ENCODE measurements around the gene RAB11FIP5. TPM values are rescaled to one million over a fixed set of nuclear protein-coding genes. Genes with fewer than 3 reads are reported as not detected.

Gene RAB11FIP5
- total RNA-seq (2012; rRNA removed), result 21.4 and 21.5 TPM in 2 replicates
- polyA plus RNA-seq (2012; rRNA removed), result 34.5 and 36.0 TPM in 2 replicates
- polyA plus RNA-seq (2012; cell fraction: cytosol; rRNA removed), result 28.4 and 35.6 TPM in 2 replicates
- 30.1 and 35.6 TPM in 2 replicates for polyA plus RNA-seq (2012; cell fraction: nucleus; rRNA removed; ENCODE audit: low replicate concordance)
- Bru-seq, nascent RNA, result percentile 79 among the genes with signal in this experiment
- BruChase-seq, experiment 1, labeled RNA remaining after a 6-hour chase, result percentile 73 among the genes with signal in this experiment
- percentile 77 among the genes with signal in this experiment for BruChase-seq, experiment 2, labeled RNA remaining after a 2-hour chase
- long read RNA-seq, full-length matches to known transcripts, result 6 of 23 reads
- long read RNA-seq, partial matches to known transcripts, result 12 of 23 reads
- long read RNA-seq, other reads (novel, unspliced or antisense), result 5 of 23 reads

GRCh38 chr2:73112913-73113854 is at the start of gene RAB11FIP5:
Gene RAB11FIP5, minus strand, starts transcription at chr2:73112948. Its CDS starts 171 bp downstream, at chr2:73112777.
- peak within 1 kb of the TSS; percentile 81 for H2BK5ac ChIP-seq (ENCODE audit: low read depth, low read length, poor library complexity, severe bottlenecking)
- H3K27me3 ChIP-seq (ENCODE audit: control insufficient read depth, insufficient read depth, low read length), result no peaks in the 10 kb centered on the region
- peak within 1 kb of the TSS; percentile 63 for H3K18ac ChIP-seq (ENCODE audit: low read depth, low read length)
- H3K4me1 ChIP-seq (ENCODE audit: control insufficient read depth, insufficient read depth, low read length), result peaks cover 27% of the 10 kb centered on the region
- peak within 1 kb of the TSS; percentile 65 for H4K5ac ChIP-seq (ENCODE audit: low read depth, low read length)
- H4K8ac ChIP-seq (ENCODE audit: low read depth in 2 of 2, low read length in 2 of 2), result peak within 1 kb of the TSS; percentile 62 to 77; a peak in 3 of 4 replicates
- H2BK20ac ChIP-seq (ENCODE audit: low read depth, low read length), result no peak within 1 kb of the TSS
- CTCF ChIA-PET, result interaction anchor here (0.7 to 2.1 kb wide), 3 partner anchors 28 to 50 kb away, joined by 3 to 5 read pairs (median 5); no protein-coding TSS in a partner anchor
- H3K56ac ChIP-seq (ENCODE audit: extremely low read depth, insufficient read depth, low read length), result peak within 1 kb of the TSS; percentile 77
- H2AK9ac ChIP-seq (replicated peaks; ENCODE audit: low read depth, low read length, poor library complexity), result peak within 1 kb of the TSS; percentile 84
- POLR2A ChIA-PET (ENCODE audit: unreplicated experiment), result no interaction called here
- peak within 1 kb of the TSS; percentile 95 for H3K4me3 ChIP-seq (ENCODE audit: insufficient read depth, low read depth, low read length)
- H3K23ac ChIP-seq (ENCODE audit: low read depth, low read length), result peak within 1 kb of the TSS; percentile 84; the same call in 1 of the 2 replicates
- H4K20me1 ChIP-seq (ENCODE audit: insufficient read depth, low read length), result peaks cover 35% of the 10 kb centered on the region
- peak within 1 kb of the TSS; percentile 90 for H3K27ac ChIP-seq (ENCODE audit: insufficient read depth, low read length)
- in situ Hi-C loops (cut with MboI; ENCODE audit: low sequenced_read_pairs) (no loop called here), intact Hi-C loops (cut with micrococcal nuclease) (no loop called here), dilution Hi-C loops (cut with HindIII; ENCODE audit: low sequenced_read_pairs, unreplicated experiment) (no loop called here)
- peak within 1 kb of the TSS; percentile 62 for H4K91ac ChIP-seq (ENCODE audit: insufficient read depth, low read depth, low read length)
- no TSS peak for BruUV-seq (replicated peaks)
- H2BK15ac ChIP-seq (ENCODE audit: low read depth, low read length), result peak within 1 kb of the TSS; percentile 27; the same call in 1 of the 3 replicates
- H2AFZ ChIP-seq (replicated peaks; ENCODE audit: low read length, poor library complexity), result peak within 1 kb of the TSS; percentile 94
- H3K9ac ChIP-seq (ENCODE audit: low read depth, low read length), result peak within 1 kb of the TSS; percentile 95
- peak; percentile 84 for ATAC-seq (ENCODE audit: low read depth)
- WGBS, 2 experiments (ENCODE audit: extremely low coverage in 2 of 2, insufficient read length in 1 of 2), result 0% methylated on average over 31 of the region's 93 CpGs; no CpG with 5 or more reads in 1 of the 2 experiments
- H3K9me1 ChIP-seq (ENCODE audit: insufficient read depth, low read length), result peaks cover 30% of the 10 kb centered on the region
- H2BK120ac ChIP-seq (ENCODE audit: low read depth, low read length), result peak within 1 kb of the TSS; percentile 69
- H3K4me2 ChIP-seq (ENCODE audit: low read depth, low read length), result peak within 1 kb of the TSS; percentile 95
- peak within 1 kb of the TSS; percentile 83 for H3K14ac ChIP-seq (replicated peaks; ENCODE audit: low read depth, low read length)
- H3K4ac ChIP-seq (ENCODE audit: low read depth, low read length), result peak within 1 kb of the TSS; percentile 78
- no peaks in the 10 kb centered on the region for H3K36me3 ChIP-seq (ENCODE audit: control insufficient read depth, insufficient read depth, low read length)
- peak within 1 kb of the TSS; percentile 63 for H2AK5ac ChIP-seq (ENCODE audit: low read depth, low read length)
- DNase-seq, result peak; percentile 88
- H3K79me1 ChIP-seq (ENCODE audit: low read depth in 1 of 2, low read length in 2 of 2), result peaks cover 6 to 35% of the 10 kb centered on the region in 2 experiments; a peak in 2 of 4 replicates
- no peaks in the 10 kb centered on the region for H3K9me3 ChIP-seq (ENCODE audit: control insufficient read depth, insufficient read depth, low read length)
- no peak for TF ChIP-seq ELK1 (IDR thresholded peaks at IDR 0.05; ENCODE audit: borderline replicate concordance, low read depth, low read length)
- no peak for TF ChIP-seq RCOR1 (IDR thresholded peaks at IDR 0.05; ENCODE audit: insufficient replicate concordance, low read length)
- peak; percentile 89 for TF ChIP-seq POLR2A (IDR thresholded peaks at IDR 0.05; ENCODE audit: low read depth, low read length)
- TF ChIP-seq MAFK (IDR thresholded peaks at IDR 0.05; ENCODE audit: low read depth, low read length), result no peak
- no peak for TF ChIP-seq SMC3 (IDR thresholded peaks at IDR 0.05; ENCODE audit: low read depth, low read length)
- no peak for TF ChIP-seq RAD21 (IDR thresholded peaks at IDR 0.05; ENCODE audit: low read length)
- TF ChIP-seq CTCF (conservative IDR thresholded peaks at IDR 0.05; ENCODE audit: low read depth, low read length), result no peak; the same call in 1 of the 2 replicates
- TF ChIP-seq BHLHE40 (IDR thresholded peaks at IDR 0.05; ENCODE audit: low read depth, low read length), result peak; percentile 64
- TF ChIP-seq CEBPB (IDR thresholded peaks at IDR 0.05; ENCODE audit: low read depth, low read length), result no peak
- peak; percentile 72 for TF ChIP-seq FOS (IDR thresholded peaks at IDR 0.05; ENCODE audit: low read depth, low read length)
- TF ChIP-seq USF2 (IDR thresholded peaks at IDR 0.05; ENCODE audit: low read depth, low read length), result peak; percentile 73
